Epithelial cell of esophagus (primary cell): Measurements from ENCODE around the gene MDM4.
A peak's percentile ranks its signal among the peaks of the same experiment; 100 is the strongest.
"Not testable (repeated sequence)": the region's sequence is repeated elsewhere in the genome, so short reads cannot be mapped to it uniquely, and the experiment has no call there.

Source experiments
- DNase-seq: peaks from one replicate; pipeline ENCODE4 v3.0.0; 2010; ENCODE audit warnings: low read depth
- H3K4me3 ChIP-seq: 2 replicates; pipeline ENCODE4 v1.5.1; 2011; ENCODE audit warnings: mild to moderate bottlenecking, low read length, control low read depth
- TF ChIP-seq, protein P1 (sequence below): IDR thresholded peaks from 2 replicates; pipeline ENCODE4 v1.5.1; 2011; ENCODE audit warnings: low read depth, mild to moderate bottlenecking, low read length, control low read depth, inconsistent platforms; ENCODE audit not compliant: insufficient read depth; ENCODE audit errors: missing control alignments

Gene MDM4

DNA sequence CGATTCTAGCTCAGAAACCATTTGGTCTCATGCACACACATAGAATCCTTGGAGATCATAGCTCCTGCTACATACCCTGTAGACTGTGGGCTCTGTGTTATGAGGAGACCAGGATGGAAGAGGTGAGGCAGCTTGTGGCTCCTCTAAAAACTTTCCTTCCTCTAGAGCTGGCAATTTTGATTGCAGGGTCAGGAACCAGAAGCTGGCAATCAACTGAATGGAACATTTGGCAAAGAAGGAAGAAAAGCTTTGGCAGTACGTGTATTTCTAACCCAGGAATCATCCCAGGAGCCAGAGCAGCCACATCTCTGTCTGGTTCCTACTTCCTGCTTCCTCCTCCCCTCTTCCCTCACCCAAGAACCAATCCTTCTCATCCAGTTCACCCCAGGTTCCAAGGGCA is 37.3 kb upstream of the MDM4 start:
- TF ChIP-seq, protein P1, sequence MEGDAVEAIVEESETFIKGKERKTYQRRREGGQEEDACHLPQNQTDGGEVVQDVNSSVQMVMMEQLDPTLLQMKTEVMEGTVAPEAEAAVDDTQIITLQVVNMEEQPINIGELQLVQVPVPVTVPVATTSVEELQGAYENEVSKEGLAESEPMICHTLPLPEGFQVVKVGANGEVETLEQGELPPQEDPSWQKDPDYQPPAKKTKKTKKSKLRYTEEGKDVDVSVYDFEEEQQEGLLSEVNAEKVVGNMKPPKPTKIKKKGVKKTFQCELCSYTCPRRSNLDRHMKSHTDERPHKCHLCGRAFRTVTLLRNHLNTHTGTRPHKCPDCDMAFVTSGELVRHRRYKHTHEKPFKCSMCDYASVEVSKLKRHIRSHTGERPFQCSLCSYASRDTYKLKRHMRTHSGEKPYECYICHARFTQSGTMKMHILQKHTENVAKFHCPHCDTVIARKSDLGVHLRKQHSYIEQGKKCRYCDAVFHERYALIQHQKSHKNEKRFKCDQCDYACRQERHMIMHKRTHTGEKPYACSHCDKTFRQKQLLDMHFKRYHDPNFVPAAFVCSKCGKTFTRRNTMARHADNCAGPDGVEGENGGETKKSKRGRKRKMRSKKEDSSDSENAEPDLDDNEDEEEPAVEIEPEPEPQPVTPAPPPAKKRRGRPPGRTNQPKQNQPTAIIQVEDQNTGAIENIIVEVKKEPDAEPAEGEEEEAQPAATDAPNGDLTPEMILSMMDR = no peak
- no peak for DNase-seq

DNA sequence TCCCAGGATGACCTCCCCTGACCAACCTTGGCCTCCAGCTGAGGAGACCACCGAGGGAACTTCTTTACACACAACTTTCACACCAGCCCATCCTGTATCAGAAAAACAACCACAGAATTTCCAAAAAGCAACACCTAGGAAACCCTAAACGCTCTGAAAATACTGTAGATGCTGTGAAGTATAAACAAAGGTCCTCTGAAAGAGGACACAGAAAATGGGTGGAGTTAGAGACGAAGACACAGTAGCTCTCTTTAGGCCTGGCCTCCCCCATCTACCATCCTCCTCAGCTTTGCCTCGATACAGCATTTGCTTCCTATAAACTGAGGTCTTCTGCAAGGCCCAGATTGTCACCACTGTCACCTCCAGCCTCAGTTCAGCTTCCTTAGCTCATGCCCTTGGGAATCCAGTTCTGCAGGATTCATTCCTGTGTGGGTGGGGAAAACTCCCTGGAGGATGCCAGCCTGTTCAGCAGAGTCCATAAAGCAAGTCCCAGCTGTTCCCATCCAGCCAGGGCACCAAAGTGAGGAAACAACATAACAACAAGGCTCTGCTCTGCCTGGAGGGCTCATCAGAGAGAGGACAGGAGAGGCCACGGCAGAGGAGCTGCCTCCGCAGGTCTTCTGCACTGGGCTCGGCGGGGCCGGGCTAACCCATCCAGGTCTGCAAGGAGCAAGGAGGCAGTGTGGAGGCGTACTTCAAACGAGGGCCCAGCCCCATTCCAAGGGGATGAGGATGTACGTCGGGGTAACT is 36.6 kb upstream of the MDM4 start:
- TF ChIP-seq, protein P1 = no peak
- DNase-seq = peak; percentile 94
- no peak overlapping the region for H3K4me3 ChIP-seq

More for the DNA sequence above, 37.3 kb upstream of the MDM4 start:
- H3K4me3 ChIP-seq = no peak overlapping the region

DNA sequence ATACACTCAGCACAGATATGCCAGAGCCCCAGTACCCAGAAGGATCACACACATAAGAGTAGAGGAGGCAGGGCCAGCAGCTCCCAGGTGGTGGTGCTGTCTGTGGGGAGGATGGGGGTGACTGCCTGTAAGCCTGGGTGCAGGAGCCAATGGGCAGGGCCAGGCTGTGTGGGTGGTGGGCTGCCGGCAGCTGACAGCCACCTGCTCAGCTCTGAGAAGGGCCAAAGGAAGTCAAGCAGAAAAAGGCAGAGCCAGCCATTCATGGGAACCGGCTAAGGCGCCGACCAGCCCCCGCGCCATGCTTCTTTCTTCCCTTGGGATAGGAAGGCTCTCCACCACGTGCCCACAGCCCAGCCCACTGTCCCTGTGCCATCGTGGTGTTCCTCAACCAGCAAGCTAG is 35.7 kb upstream of the MDM4 start:
- no peak overlapping the region for H3K4me3 ChIP-seq
- TF ChIP-seq, protein P1 = no peak
- no peak for DNase-seq

DNA sequence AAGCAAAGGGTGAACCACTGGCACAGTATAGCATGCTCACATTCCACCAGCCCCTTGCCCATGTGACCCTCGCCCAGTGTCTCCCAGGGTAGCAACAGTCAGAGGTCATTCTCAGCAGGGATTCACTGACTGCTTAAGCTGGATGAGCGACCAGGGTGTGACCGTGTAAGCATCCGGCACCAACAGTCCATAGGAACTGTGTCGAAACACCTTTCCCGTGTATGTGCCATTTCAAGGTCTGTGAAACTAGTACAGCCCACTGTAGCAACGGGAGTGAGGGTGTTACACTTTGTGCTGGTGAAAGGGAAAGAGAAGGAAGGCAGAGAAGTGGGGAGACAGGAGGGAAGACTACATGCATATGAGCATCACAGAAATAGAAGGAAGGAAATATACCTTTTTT is 32.4 kb upstream of the MDM4 start:
- TF ChIP-seq, protein P1 = no peak
- no peak overlapping the region for H3K4me3 ChIP-seq
- peak; percentile 32 for DNase-seq

DNA sequence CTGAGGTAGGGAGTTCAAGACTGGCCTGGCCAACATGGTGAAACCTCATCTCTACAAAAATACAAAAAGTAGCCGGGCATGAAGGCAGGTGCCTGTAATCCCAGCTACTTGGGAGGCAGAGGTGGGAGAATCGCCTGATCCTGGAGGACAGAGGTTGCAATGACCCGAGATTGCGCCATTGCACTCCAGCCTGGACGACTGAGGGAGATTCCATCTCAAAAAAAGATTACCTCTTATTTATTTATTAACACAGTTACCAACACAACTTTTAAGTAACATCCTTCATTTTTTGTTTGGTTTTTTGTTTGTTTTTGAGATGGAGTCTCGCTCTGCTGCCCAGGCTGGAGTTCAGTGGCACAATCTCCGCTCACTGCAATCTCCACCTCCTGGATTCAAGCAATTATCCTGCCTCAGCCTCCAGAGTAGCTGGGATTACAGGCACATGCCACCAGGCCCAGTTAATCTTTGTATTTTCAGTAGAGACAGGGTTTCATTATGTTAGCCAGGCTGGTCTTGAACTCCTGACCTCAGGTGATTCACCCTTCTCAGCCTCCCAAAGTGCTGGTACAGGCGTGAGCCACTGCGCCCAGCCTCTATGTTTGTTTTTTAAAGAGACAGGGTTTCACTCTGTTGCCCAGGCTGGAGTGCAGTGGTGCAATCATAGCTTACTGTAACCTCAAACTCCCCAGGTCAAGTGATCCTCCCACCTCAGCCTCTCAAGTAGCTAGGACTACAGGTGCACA is 29.5 kb upstream of the MDM4 start:
- peak; percentile 15 for DNase-seq

DNA sequence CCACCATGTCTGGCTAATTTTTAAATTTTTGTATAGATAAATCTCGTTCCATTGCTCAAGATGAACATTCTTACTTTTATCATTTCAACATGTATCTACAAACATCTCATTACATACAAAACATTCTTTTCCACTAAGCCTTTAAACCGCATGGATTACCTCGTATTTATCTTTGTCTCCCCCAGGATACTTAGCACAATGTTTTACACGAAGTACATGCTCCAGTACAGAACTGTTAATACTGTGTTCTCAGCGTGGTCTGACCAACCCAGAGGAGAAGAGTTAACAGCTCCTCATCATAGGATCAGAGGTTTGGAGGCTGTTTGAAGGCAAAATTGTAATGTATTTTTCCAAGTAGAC is 29.0 kb upstream of the MDM4 start:
- TF ChIP-seq, protein P1 = no peak
- no peak overlapping the region for H3K4me3 ChIP-seq
- no peak for DNase-seq

More for the DNA sequence above, 29.5 kb upstream of the MDM4 start:
- not testable (repeated sequence) for H3K4me3 ChIP-seq

DNA sequence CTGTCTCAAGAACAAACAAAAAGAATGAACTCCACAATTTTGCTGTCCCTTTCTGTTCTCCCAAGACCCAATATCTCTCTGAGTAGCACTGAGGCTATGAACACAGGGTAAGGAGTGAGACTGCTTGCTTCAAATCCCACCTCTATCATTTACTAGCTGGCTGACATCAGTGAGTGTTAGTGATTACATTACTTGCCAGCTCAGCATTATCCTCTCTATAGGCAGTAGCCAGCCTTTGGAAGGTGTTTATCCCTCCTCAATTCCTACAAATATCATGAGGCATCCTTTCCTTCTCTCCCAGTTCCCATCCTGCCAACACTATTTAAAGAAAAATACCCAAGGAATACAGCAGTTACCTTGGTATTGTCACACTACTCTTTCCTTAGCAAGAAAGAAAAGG is 24.6 kb upstream of the MDM4 start:
- TF ChIP-seq, protein P1 = no peak
- no peak overlapping the region for H3K4me3 ChIP-seq
- no peak for DNase-seq
